Activated CD4-positive, alpha-beta memory T cell treated with anti-CD3 and anti-CD28 coated beads for 36 hours (primary cell): ENCODE results near the gene PIAS1. TPM values are rescaled to one million over a fixed set of nuclear protein-coding genes. Genes with fewer than 3 reads are reported as not detected.
"Not testable (repeated sequence)": the region's sequence is repeated elsewhere in the genome, so short reads cannot be mapped to it uniquely, and the experiment has no call there.

Source experiments
- CTCF ChIA-PET: fragments of 350-600 bp; sonication (Branson Sonifier 250); formaldehyde crosslinking; loops from one replicate; lab custom pipeline; 2021; ENCODE audit warnings: antibody characterized with exemption, inconsistent platforms; lab: Charles Lee
- POLR2A ChIA-PET: fragments of 350-600 bp; sonication (Branson Sonifier 250); formaldehyde crosslinking; loops from one replicate; lab custom pipeline; 2021; ENCODE audit warnings: antibody characterized with exemption; lab: Charles Lee
- DNase-seq: peaks from one replicate; pipeline ENCODE4 v3.0.0-alpha.2; 2020
- H3K27ac Mint-ChIP-seq: one replicate; pipeline ENCODE4 v1.8.0; 2021; ENCODE audit warnings: mixed read lengths
- H3K27me3 Mint-ChIP-seq: one replicate; pipeline ENCODE4 v1.8.0; 2021; ENCODE audit warnings: mixed read lengths
- H3K36me3 Mint-ChIP-seq: one replicate; pipeline ENCODE4 v1.8.0; 2021; ENCODE audit warnings: mixed read lengths
- H3K4me1 Mint-ChIP-seq: one replicate; pipeline ENCODE4 v1.8.0; 2021; ENCODE audit warnings: low read depth, mixed read lengths
- H3K4me3 Mint-ChIP-seq: one replicate; pipeline ENCODE4 v1.8.0; 2021; ENCODE audit warnings: mild to moderate bottlenecking, mixed read lengths
- H3K9me3 Mint-ChIP-seq: one replicate; pipeline ENCODE4 v1.8.0; 2021; ENCODE audit warnings: mixed read lengths
- intact Hi-C: fragments of 100-400 bp; cut with micrococcal nuclease; formaldehyde crosslinking; loops from one replicate; pipeline ENCODE4 v1.15.1; 2023
- total RNA-seq, 2 experiments: library from RNA; stranded (reverse); gene quantifications; one replicate each; pipeline ENCODE4 v1.2.3, GENCODE V29; 2021

Gene PIAS1
- total RNA-seq, 2 experiments from 2014 or later = 29.4 to 30.9 TPM

GRCh38 chr15:68218847-68219798, 165.0 kb downstream of the PIAS1 start:
- ChIA-PET CTCF (interaction anchor here (0.8 to 1.7 kb wide), 4 partner anchors 9 to 407 kb away, joined by 3 to 5 read pairs (median 4); no protein-coding TSS in a partner anchor), POLR2A (interaction anchor here (1.1 kb wide), 1 partner anchor 10 kb away, joined by 6 read pairs; no protein-coding TSS in a partner anchor)
- Mint-ChIP-seq H3K36me3 (peaks cover 11% of the 10 kb centered on the region), H3K9me3 (no peaks in the 10 kb centered on the region), H3K4me1 (no peaks in the 10 kb centered on the region), H3K4me3 (no peak overlapping the region), H3K27ac (no peak overlapping the region), H3K27me3 (no peaks in the 10 kb centered on the region)
- intact Hi-C loops = no loop called here
- no peak for DNase-seq

GRCh38 chr15:68220489-68220888, 166.4 kb downstream of the PIAS1 start:
- DNase-seq = no peak
- no peak overlapping the region for H3K4me3 Mint-ChIP-seq
- intact Hi-C loops = no loop called here
- ChIA-PET POLR2A (no interaction called here), CTCF (interaction anchor here (1.3 to 1.7 kb wide), 3 partner anchors 10 to 86 kb away, joined by 3 to 5 read pairs (median 4); partner anchors contain the start of gene FEM1B)
- no peak overlapping the region for H3K27ac Mint-ChIP-seq
- H3K9me3 Mint-ChIP-seq = no peaks in the 10 kb centered on the region
- H3K4me1 Mint-ChIP-seq = peaks cover 9% of the 10 kb centered on the region
- peaks cover 12% of the 10 kb centered on the region for H3K36me3 Mint-ChIP-seq
- no peaks in the 10 kb centered on the region for H3K27me3 Mint-ChIP-seq

GRCh38 chr15:68220967-68221366, 166.9 kb downstream of the PIAS1 start:
- Mint-ChIP-seq H3K4me3 (no peak overlapping the region), H3K9me3 (no peaks in the 10 kb centered on the region), H3K36me3 (peaks cover 12% of the 10 kb centered on the region), H3K27ac (no peak overlapping the region), H3K4me1 (peaks cover 9% of the 10 kb centered on the region), H3K27me3 (no peaks in the 10 kb centered on the region)
- ChIA-PET CTCF (interaction anchor here (1.3 to 1.7 kb wide), 3 partner anchors 10 to 85 kb away, joined by 3 to 5 read pairs (median 4); partner anchors contain the start of gene FEM1B), POLR2A (no interaction called here)
- DNase-seq = no peak
- intact Hi-C loops = no loop called here

- POLR2A ChIA-PET, H3K4me1 Mint-ChIP-seq, CTCF ChIA-PET, intact Hi-C loops, H3K27ac Mint-ChIP-seq, H3K4me3 Mint-ChIP-seq, H3K9me3 Mint-ChIP-seq, DNase-seq, H3K27me3 Mint-ChIP-seq: not testable (repeated sequence)
- peaks cover 12% of the 10 kb centered on the region for H3K36me3 Mint-ChIP-seq
These were observed 167.7 kb downstream of the PIAS1 start for GRCh38 chr15:68221530-68222431.

- DNase-seq, CTCF ChIA-PET, H3K9me3 Mint-ChIP-seq, intact Hi-C loops, POLR2A ChIA-PET, H3K4me3 Mint-ChIP-seq, H3K27me3 Mint-ChIP-seq, H3K27ac Mint-ChIP-seq: not testable (repeated sequence)
- H3K4me1 Mint-ChIP-seq = peaks cover 12% of the 10 kb centered on the region
- H3K36me3 Mint-ChIP-seq = peaks cover 12% of the 10 kb centered on the region
These were observed 168.3 kb downstream of the PIAS1 start for GRCh38 chr15:68222432-68222743.

- H3K4me1 Mint-ChIP-seq = peaks cover 20% of the 10 kb centered on the region
- no peak overlapping the region for H3K27ac Mint-ChIP-seq
- intact Hi-C loops = no loop called here
- CTCF ChIA-PET = no interaction called here
- DNase-seq = no peak
- no peaks in the 10 kb centered on the region for H3K27me3 Mint-ChIP-seq
- POLR2A ChIA-PET = no interaction called here
- H3K9me3 Mint-ChIP-seq = no peaks in the 10 kb centered on the region
- no peak overlapping the region for H3K4me3 Mint-ChIP-seq
- H3K36me3 Mint-ChIP-seq = peaks cover 8% of the 10 kb centered on the region
These were observed 169.1 kb downstream of the PIAS1 start for GRCh38 chr15:68223171-68223570.

GRCh38 chr15:68224108-68224507, 170.0 kb downstream of the PIAS1 start:
- H3K36me3 Mint-ChIP-seq = peaks cover 4% of the 10 kb centered on the region
- H3K9me3 Mint-ChIP-seq = no peaks in the 10 kb centered on the region
- H3K4me1 Mint-ChIP-seq = peaks cover 25% of the 10 kb centered on the region
- no peak overlapping the region for H3K4me3 Mint-ChIP-seq
- ChIA-PET POLR2A (no interaction called here), CTCF (interaction anchor here (1.6 kb wide), 1 partner anchor 14 kb away, joined by 5 read pairs; no protein-coding TSS in a partner anchor)
- no peak overlapping the region for H3K27ac Mint-ChIP-seq
- no peak for DNase-seq
- intact Hi-C loops = no loop called here
- no peaks in the 10 kb centered on the region for H3K27me3 Mint-ChIP-seq

GRCh38 chr15:68224546-68225250, 170.6 kb downstream of the PIAS1 start:
- intact Hi-C loops = loop anchor here (5.0 kb wide), 1 partner anchor 362 kb away; no protein-coding TSS in a partner anchor
- Mint-ChIP-seq H3K36me3 (peaks cover 4% of the 10 kb centered on the region), H3K27me3 (no peaks in the 10 kb centered on the region), H3K4me1 (peaks cover 25% of the 10 kb centered on the region), H3K4me3 (no peak overlapping the region), H3K27ac (no peak overlapping the region), H3K9me3 (no peaks in the 10 kb centered on the region)
- POLR2A ChIA-PET = interaction anchor here (0.6 kb wide), 1 partner anchor 1330 kb away, joined by 3 read pairs; no protein-coding TSS in a partner anchor
- CTCF ChIA-PET = interaction anchor here (1.6 kb wide), 1 partner anchor 15 kb away, joined by 5 read pairs; no protein-coding TSS in a partner anchor
- no peak for DNase-seq

GRCh38 chr15:68225442-68225841, 171.3 kb downstream of the PIAS1 start:
- POLR2A ChIA-PET = interaction anchor here (0.7 kb wide), 1 partner anchor 124 kb away, joined by 3 read pairs; no protein-coding TSS in a partner anchor
- H3K27me3 Mint-ChIP-seq, CTCF ChIA-PET, H3K36me3 Mint-ChIP-seq, H3K4me3 Mint-ChIP-seq, H3K9me3 Mint-ChIP-seq, H3K27ac Mint-ChIP-seq, DNase-seq: not testable (repeated sequence)
- peaks cover 30% of the 10 kb centered on the region for H3K4me1 Mint-ChIP-seq
- intact Hi-C loops = loop anchor here (5.0 kb wide), 1 partner anchor 363 kb away; no protein-coding TSS in a partner anchor

- ChIA-PET POLR2A (interaction anchor here (2.4 to 4.2 kb wide), 2 partner anchors 51 to 173 kb away, joined by 13 to 36 read pairs; partner anchors contain the start of genes FEM1B and PIAS1), CTCF (interaction anchor here (1.4 kb wide), 1 partner anchor 365 kb away, joined by 3 read pairs; no protein-coding TSS in a partner anchor)
- H3K36me3 Mint-ChIP-seq = peaks cover 1% of the 10 kb centered on the region
- peak overlapping the region; percentile 83 for H3K4me3 Mint-ChIP-seq
- H3K9me3 Mint-ChIP-seq = no peaks in the 10 kb centered on the region
- DNase-seq = no peak
- H3K27me3 Mint-ChIP-seq = no peaks in the 10 kb centered on the region
- no peak overlapping the region for H3K27ac Mint-ChIP-seq
- intact Hi-C loops = loop anchor here (2.0 to 5.0 kb wide), 2 partner anchors 19 to 365 kb away; no protein-coding TSS in a partner anchor
- H3K4me1 Mint-ChIP-seq = peaks cover 36% of the 10 kb centered on the region
These were observed 173.6 kb downstream of the PIAS1 start for GRCh38 chr15:68227643-68228142.
